ENCODE data around the gene GTF3C5. TPM values are rescaled to one million over a fixed set of nuclear protein-coding genes. Genes with fewer than 3 reads are reported as not detected.
"Not testable (repeated sequence)": the region's sequence is repeated elsewhere in the genome, so short reads cannot be mapped to it uniquely, and the experiment has no call there.

Gene GTF3C5
- total and polyA plus RNA-seq, 8 donors: 17.4 to 68.5 (median 25.1) TPM

GRCh38 chr9:132995879-132996278, 34.9 kb upstream of the GTF3C5 start:
- 79 to 82% methylated on average over 8 of the region's 8 CpGs for WGBS, 2 donors
- DNase-seq: no peak

GRCh38 chr9:132996526-132996925, 34.3 kb upstream of the GTF3C5 start:
- no peaks in the 10 kb centered on the region for H3K36me3 ChIP-seq
- no peak overlapping the region for H3K4me3 ChIP-seq
- H3K27ac ChIP-seq: no peak overlapping the region
- H3K27me3 ChIP-seq: no peaks in the 10 kb centered on the region
- no peaks in the 10 kb centered on the region for H3K4me1 ChIP-seq
- ATAC-seq (no peak), DNase-seq (no peak), FAIRE-seq (no peak)
- H3K9me3 ChIP-seq: no peaks in the 10 kb centered on the region
- no peak for TF ChIP-seq CTCF (IDR thresholded peaks at IDR 0.05)
- intact Hi-C loops (cut with DNase I): no loop called here
- whole genome bisulfite sequencing, 2 donors: 73% methylated on average over 13 of the region's 13 CpGs

More at GRCh38 chr9:132995879-132996278, 34.9 kb upstream of the GTF3C5 start:
- TF ChIP-seq CTCF (IDR thresholded peaks at IDR 0.05): no peak
- intact Hi-C loops (cut with DNase I): no loop called here
- FAIRE-seq: no peak
- H3K9me3 ChIP-seq: no peaks in the 10 kb centered on the region
- no peaks in the 10 kb centered on the region for H3K36me3 ChIP-seq
- ATAC-seq: no peak
- no peak overlapping the region for H3K4me3 ChIP-seq
- H3K27me3 ChIP-seq: no peaks in the 10 kb centered on the region
- no peak overlapping the region for H3K27ac ChIP-seq
- no peaks in the 10 kb centered on the region for H3K4me1 ChIP-seq

- H3K27ac ChIP-seq: no peak overlapping the region
- WGBS, 2 donors: 48 to 49% methylated on average over 4 of the region's 4 CpGs
- FAIRE-seq: no peak
Observed at GRCh38 chr9:132997591-132997990, 33.2 kb upstream of the GTF3C5 start.

GRCh38 chr9:132998221-132998620, 32.6 kb upstream of the GTF3C5 start:
- 66 to 72% methylated on average over 3 to 4 of the region's 4 CpGs for WGBS, 2 donors
- DNase-seq, FAIRE-seq: not testable (repeated sequence)

More at GRCh38 chr9:132997591-132997990, 33.2 kb upstream of the GTF3C5 start:
- intact Hi-C loops (cut with DNase I): no loop called here
- H3K4me1 ChIP-seq: no peaks in the 10 kb centered on the region
- H3K9me3 ChIP-seq: no peaks in the 10 kb centered on the region
- no peak for ATAC-seq
- no peaks in the 10 kb centered on the region for H3K27me3 ChIP-seq
- no peaks in the 10 kb centered on the region for H3K36me3 ChIP-seq
- DNase-seq: peak in 1 of 6 donors; percentile 10
- H3K4me3 ChIP-seq: no peak overlapping the region
- no peak for TF ChIP-seq CTCF (IDR thresholded peaks at IDR 0.05)

GRCh38 chr9:132998831-132999635, 31.8 kb upstream of the GTF3C5 start:
- Histone ChIP-seq H3K36me3 (no peaks in the 10 kb centered on the region), H3K27ac (no peak overlapping the region), H3K27me3 (no peaks in the 10 kb centered on the region), H3K9me3 (no peaks in the 10 kb centered on the region), H3K4me3 (no peak overlapping the region), H3K4me1 (no peaks in the 10 kb centered on the region)
- intact Hi-C loops (cut with DNase I): no loop called here
- WGBS, 2 donors: 43 to 51% methylated on average over 18 of the region's 18 CpGs
- DNase-seq (peak in 1 of 6 donors; percentile 58), ATAC-seq (no peak), FAIRE-seq (no peak)
- TF ChIP-seq CTCF (IDR thresholded peaks at IDR 0.05): no peak

More at GRCh38 chr9:132998221-132998620, 32.6 kb upstream of the GTF3C5 start:
- ATAC-seq; intact Hi-C loops (cut with DNase I); H3K4me3 ChIP-seq; H3K27ac ChIP-seq; H3K27me3 ChIP-seq; H3K36me3 ChIP-seq; H3K9me3 ChIP-seq; H3K4me1 ChIP-seq: not testable (repeated sequence)

Measured in pancreas (tissue), 10 donors.